ENCODE results near the gene EPS15.
A peak's percentile ranks its signal among the peaks of the same experiment; 100 is the strongest.
"Not testable (repeated sequence)": the region's sequence is repeated elsewhere in the genome, so short reads cannot be mapped to it uniquely, and the experiment has no call there.

EPS15 gene

GRCh38 chr1:51439053-51439452, 80.0 kb downstream of the EPS15 start:
- TF ChIP-seq CTCF (IDR thresholded peaks at IDR 0.05) = no peak
- Histone ChIP-seq H3K27ac (no peak overlapping the region), H3K4me3 (no peak overlapping the region)
- no peak for DNase-seq (ENCODE audit: low spot score)

GRCh38 chr1:51437391-51437790, 81.7 kb downstream of the EPS15 start:
- DNase-seq (ENCODE audit: low spot score); H3K4me3 ChIP-seq; H3K27ac ChIP-seq: not testable (repeated sequence)

- Histone ChIP-seq H3K4me3 (no peak overlapping the region), H3K27ac (no peak overlapping the region)
- TF ChIP-seq CTCF (IDR thresholded peaks at IDR 0.05) = no peak
- no peak for DNase-seq (ENCODE audit: low spot score)
Observed at GRCh38 chr1:51435878-51436277, 83.2 kb downstream of the EPS15 start.

- TF ChIP-seq CTCF (IDR thresholded peaks at IDR 0.05) = no peak
- Histone ChIP-seq H3K4me3 (no peak overlapping the region), H3K27ac (peak overlapping the region in 1 of 2 donors; percentile 63)
- DNase-seq (ENCODE audit: low spot score) = no peak
Observed at GRCh38 chr1:51433972-51434510, 85.0 kb downstream of the EPS15 start.

- Histone ChIP-seq H3K27ac (peak overlapping the region in 1 of 2 donors; percentile 20), H3K4me3 (no peak overlapping the region)
- no peak for DNase-seq (ENCODE audit: low spot score)
- TF ChIP-seq CTCF (IDR thresholded peaks at IDR 0.05) = no peak
Observed at GRCh38 chr1:51433269-51433971, 85.6 kb downstream of the EPS15 start.

GRCh38 chr1:51432146-51432545, 86.9 kb downstream of the EPS15 start:
- H3K4me3 ChIP-seq = no peak overlapping the region
- no peak for DNase-seq (ENCODE audit: low spot score)
- no peak for TF ChIP-seq CTCF (IDR thresholded peaks at IDR 0.05)

GRCh38 chr1:51427438-51427837, 91.6 kb downstream of the EPS15 start:
- Histone ChIP-seq H3K27ac (no peak overlapping the region), H3K4me3 (no peak overlapping the region)
- no peak for DNase-seq (ENCODE audit: low spot score)
- TF ChIP-seq CTCF (IDR thresholded peaks at IDR 0.05) = no peak

More at GRCh38 chr1:51432146-51432545, 86.9 kb downstream of the EPS15 start:
- H3K27ac ChIP-seq = no peak overlapping the region

Data from coronary artery (tissue), 2 donors.